ENCODE results near the gene IL16.
"Not testable (repeated sequence)": the region's sequence is repeated elsewhere in the genome, so short reads cannot be mapped to it uniquely, and the experiment has no call there.

IL16 gene

DNA sequence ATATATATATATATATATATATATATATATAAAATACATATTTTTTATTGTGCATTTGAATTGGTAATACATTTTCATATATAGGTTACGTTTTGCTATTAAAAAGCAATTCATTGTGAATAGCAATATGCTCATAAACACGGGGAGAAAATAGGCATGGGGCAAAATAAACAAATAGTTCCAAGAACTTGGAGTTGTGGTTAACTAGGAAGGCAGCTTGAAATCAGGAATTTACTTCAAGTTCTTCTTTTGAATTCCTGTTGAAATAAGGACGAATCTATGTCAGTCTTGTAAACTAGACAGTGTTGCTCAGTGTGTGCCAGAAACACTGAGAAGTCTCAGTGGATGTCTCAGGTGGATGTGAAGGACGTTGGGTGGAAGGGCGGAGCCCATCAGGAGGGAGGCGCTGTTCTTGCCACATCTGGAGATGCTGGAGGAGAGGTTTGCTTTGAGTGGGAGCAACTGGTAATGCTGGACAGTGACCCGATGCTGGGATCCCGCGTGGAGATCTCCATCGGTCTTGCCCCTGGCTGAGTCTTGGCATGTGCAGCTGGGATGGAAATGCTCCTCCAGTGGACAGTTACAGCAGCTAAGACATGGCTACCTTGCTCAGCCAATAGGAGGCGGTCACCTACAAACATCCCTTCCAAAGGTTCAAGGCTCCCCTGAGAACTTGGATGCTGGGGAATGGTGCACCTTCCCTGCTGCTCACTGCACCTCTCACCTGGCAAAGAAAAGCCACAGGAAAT lies 2.5 kb downstream of the IL16 start:
- Histone ChIP-seq H3K4me3 (replicated peaks; ENCODE audit: insufficient read depth, low read length) (no peak overlapping the region), H3K27ac (replicated peaks) (no peak overlapping the region), H3K27me3 (ENCODE audit: insufficient read depth, poor library complexity, severe bottlenecking) (no peaks in the 10 kb centered on the region)
- TF ChIP-seq POLR2AphosphoS5 (IDR thresholded peaks at IDR 0.05; ENCODE audit: low read depth) (no peak), SPI1 (IDR thresholded peaks at IDR 0.05; ENCODE audit: borderline replicate concordance, low read depth) (no peak), CTCF (IDR thresholded peaks at IDR 0.05; ENCODE audit: insufficient read depth, low read length) (no peak), GABPA (IDR thresholded peaks at IDR 0.05; ENCODE audit: low read depth) (no peak)
- TF ChIP-seq, protein P1, sequence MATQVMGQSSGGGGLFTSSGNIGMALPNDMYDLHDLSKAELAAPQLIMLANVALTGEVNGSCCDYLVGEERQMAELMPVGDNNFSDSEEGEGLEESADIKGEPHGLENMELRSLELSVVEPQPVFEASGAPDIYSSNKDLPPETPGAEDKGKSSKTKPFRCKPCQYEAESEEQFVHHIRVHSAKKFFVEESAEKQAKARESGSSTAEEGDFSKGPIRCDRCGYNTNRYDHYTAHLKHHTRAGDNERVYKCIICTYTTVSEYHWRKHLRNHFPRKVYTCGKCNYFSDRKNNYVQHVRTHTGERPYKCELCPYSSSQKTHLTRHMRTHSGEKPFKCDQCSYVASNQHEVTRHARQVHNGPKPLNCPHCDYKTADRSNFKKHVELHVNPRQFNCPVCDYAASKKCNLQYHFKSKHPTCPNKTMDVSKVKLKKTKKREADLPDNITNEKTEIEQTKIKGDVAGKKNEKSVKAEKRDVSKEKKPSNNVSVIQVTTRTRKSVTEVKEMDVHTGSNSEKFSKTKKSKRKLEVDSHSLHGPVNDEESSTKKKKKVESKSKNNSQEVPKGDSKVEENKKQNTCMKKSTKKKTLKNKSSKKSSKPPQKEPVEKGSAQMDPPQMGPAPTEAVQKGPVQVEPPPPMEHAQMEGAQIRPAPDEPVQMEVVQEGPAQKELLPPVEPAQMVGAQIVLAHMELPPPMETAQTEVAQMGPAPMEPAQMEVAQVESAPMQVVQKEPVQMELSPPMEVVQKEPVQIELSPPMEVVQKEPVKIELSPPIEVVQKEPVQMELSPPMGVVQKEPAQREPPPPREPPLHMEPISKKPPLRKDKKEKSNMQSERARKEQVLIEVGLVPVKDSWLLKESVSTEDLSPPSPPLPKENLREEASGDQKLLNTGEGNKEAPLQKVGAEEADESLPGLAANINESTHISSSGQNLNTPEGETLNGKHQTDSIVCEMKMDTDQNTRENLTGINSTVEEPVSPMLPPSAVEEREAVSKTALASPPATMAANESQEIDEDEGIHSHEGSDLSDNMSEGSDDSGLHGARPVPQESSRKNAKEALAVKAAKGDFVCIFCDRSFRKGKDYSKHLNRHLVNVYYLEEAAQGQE (IDR thresholded peaks at IDR 0.05; ENCODE audit: insufficient replicate concordance, low read depth), result no peak
- DNase-seq (ENCODE audit: low read depth in 1 of 2, low spot score in 1 of 2), result no peak

- Histone ChIP-seq H3K27me3 (ENCODE audit: insufficient read depth, poor library complexity, severe bottlenecking) (no peaks in the 10 kb centered on the region), H3K4me3 (replicated peaks; ENCODE audit: insufficient read depth, low read length) (no peak overlapping the region), H3K27ac (replicated peaks) (no peak overlapping the region)
- TF ChIP-seq SPI1 (IDR thresholded peaks at IDR 0.05; ENCODE audit: borderline replicate concordance, low read depth) (no peak), POLR2AphosphoS5 (IDR thresholded peaks at IDR 0.05; ENCODE audit: low read depth) (no peak), GABPA (IDR thresholded peaks at IDR 0.05; ENCODE audit: low read depth) (no peak), CTCF (IDR thresholded peaks at IDR 0.05; ENCODE audit: insufficient read depth, low read length) (no peak)
- TF ChIP-seq, protein P1 (IDR thresholded peaks at IDR 0.05; ENCODE audit: insufficient replicate concordance, low read depth), result no peak
- DNase-seq (ENCODE audit: low read depth in 1 of 2, low spot score in 1 of 2), result no peak
Observed at GRCh38 chr15:81206018-81206417, 9.3 kb downstream of the IL16 start.

DNA sequence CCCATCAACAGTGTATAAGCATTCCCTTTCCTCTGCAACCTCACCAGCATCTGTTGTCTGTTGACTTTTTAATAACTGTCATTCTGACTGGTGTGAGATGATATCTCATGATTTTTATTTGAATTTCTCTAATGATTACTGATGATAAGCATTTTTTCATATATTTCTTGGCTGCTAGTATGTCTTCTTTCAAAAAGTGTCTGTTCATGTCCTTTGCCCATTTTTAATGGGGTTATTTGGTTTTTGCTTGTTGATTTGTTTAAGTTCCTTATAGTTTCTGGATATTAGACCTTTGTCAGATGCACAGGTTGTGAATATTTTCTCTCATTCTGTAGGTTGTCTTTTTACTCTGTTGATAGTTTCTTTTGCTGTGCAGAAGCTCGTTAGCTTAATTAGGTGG lies 11.3 kb downstream of the IL16 start:
- DNase-seq (ENCODE audit: low read depth in 1 of 2, low spot score in 1 of 2); H3K27ac ChIP-seq (replicated peaks); H3K4me3 ChIP-seq (replicated peaks; ENCODE audit: insufficient read depth, low read length); H3K27me3 ChIP-seq (ENCODE audit: insufficient read depth, poor library complexity, severe bottlenecking): not testable (repeated sequence)

GRCh38 chr15:81209635-81210034 lies 13.0 kb downstream of the IL16 start:
- Histone ChIP-seq H3K4me3 (replicated peaks; ENCODE audit: insufficient read depth, low read length) (no peak overlapping the region), H3K27ac (replicated peaks) (no peak overlapping the region), H3K27me3 (ENCODE audit: insufficient read depth, poor library complexity, severe bottlenecking) (no peaks in the 10 kb centered on the region)
- no peak for TF ChIP-seq SPI1 (IDR thresholded peaks at IDR 0.05; ENCODE audit: borderline replicate concordance, low read depth)
- no peak for TF ChIP-seq POLR2AphosphoS5 (IDR thresholded peaks at IDR 0.05; ENCODE audit: low read depth)
- TF ChIP-seq, protein P1 (IDR thresholded peaks at IDR 0.05; ENCODE audit: insufficient replicate concordance, low read depth), result no peak
- TF ChIP-seq CTCF (IDR thresholded peaks at IDR 0.05; ENCODE audit: insufficient read depth, low read length), result no peak
- no peak for TF ChIP-seq GABPA (IDR thresholded peaks at IDR 0.05; ENCODE audit: low read depth)
- DNase-seq (ENCODE audit: low read depth in 1 of 2, low spot score in 1 of 2), result no peak

Measured in HL-60 (cell line).